ENCODE measurements around the gene ANKMY1. TPM values are rescaled to one million over a fixed set of nuclear protein-coding genes. Genes with fewer than 3 reads are reported as not detected.

Gene ANKMY1
- polyA plus RNA-seq, 1 experiment, result 2.9 TPM

GRCh38 chr2:240481720-240482119, 76.1 kb downstream of the ANKMY1 start:
- Histone ChIP-seq H3K4me3 (ENCODE audit: low read depth, low read length) (no peak overlapping the region), H3K27ac (ENCODE audit: low read depth, low read length) (no peak overlapping the region), H3K27me3 (ENCODE audit: control insufficient read depth, insufficient read depth, low read length) (peaks cover 3% of the 10 kb centered on the region), H3K9me3 (ENCODE audit: control insufficient read depth, insufficient read depth, low read length) (no peaks in the 10 kb centered on the region; the same call in 1 of the 2 replicates)
- ChIA-PET CTCF (no interaction called here), POLR2A (no interaction called here)
- no peak for TF ChIP-seq CTCF (IDR thresholded peaks at IDR 0.05; ENCODE audit: low read depth, low read length)
- no peak for DNase-seq (ENCODE audit: low read depth, low spot score)

DNA sequence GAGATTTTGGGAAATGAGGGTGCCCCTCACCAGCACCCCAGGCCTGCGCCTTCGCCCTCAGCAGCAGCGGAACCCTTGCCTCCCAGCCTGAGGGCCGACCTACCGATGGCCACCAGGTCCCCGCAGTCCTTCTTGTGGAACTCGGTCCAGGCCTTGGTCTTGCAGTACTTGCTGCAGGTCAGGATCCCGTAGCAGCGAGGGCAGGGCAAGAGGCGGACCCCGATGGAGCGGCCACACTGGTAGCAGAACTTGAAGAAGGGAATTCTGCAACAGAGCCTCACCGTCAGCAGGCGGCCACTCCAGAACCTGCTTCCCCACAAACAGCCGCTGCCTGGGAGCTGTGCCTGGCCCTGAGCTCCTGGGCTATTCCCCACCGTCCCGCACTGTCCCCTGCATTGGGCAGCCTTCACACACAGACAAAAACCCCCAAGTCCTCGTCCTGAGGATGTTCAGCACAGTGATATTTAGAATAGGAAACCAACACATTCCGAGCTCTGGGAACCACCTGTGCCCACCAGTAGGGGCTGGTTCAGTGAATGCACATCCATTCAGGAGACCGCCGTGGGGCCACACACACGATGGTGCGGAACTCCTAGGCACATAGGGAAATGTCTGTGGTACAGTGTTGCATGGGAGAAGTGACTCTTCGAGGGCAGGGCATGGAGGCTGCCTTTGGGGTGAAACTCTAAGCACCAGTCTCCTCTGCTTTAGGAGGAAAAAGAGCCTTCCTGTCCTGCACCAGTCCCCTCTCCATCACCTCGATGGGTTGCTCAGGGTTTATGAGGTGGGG, 76.8 kb downstream of the ANKMY1 start:
- no peak overlapping the region for H3K27ac ChIP-seq (ENCODE audit: low read depth, low read length)
- ChIA-PET CTCF (no interaction called here), POLR2A (no interaction called here)
- peaks cover 3% of the 10 kb centered on the region for H3K27me3 ChIP-seq (ENCODE audit: control insufficient read depth, insufficient read depth, low read length)
- no peak for TF ChIP-seq CTCF (IDR thresholded peaks at IDR 0.05; ENCODE audit: low read depth, low read length)
- no peak for DNase-seq (ENCODE audit: low read depth, low spot score)
- H3K9me3 ChIP-seq (ENCODE audit: control insufficient read depth, insufficient read depth, low read length), result peaks cover 2% of the 10 kb centered on the region
- no peak overlapping the region for H3K4me3 ChIP-seq (ENCODE audit: low read depth, low read length)

DNA sequence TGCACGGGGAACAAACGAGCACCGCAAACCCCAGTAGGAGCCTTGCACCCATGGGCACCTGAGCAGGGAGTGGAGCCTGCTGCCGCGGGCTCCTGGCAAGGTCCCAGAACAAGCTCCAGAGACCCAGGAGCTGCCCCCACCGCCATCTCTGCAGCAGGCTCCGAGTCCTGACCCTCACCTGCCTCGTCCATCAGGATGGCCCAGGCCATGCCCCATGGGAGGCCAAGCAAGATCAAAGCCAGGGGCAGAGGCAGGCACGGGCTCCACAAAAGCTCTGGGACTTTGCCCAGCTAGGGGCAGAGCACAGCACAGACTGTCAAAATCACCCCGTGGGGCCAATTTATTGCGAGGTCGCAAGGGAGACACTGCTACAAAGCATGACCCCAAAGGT, 78.7 kb downstream of the ANKMY1 start:
- no peak for DNase-seq (ENCODE audit: low read depth, low spot score)
- ChIA-PET POLR2A (no interaction called here), CTCF (no interaction called here)
- Histone ChIP-seq H3K27ac (ENCODE audit: low read depth, low read length) (no peak overlapping the region), H3K9me3 (ENCODE audit: control insufficient read depth, insufficient read depth, low read length) (peaks cover 2% of the 10 kb centered on the region), H3K27me3 (ENCODE audit: control insufficient read depth, insufficient read depth, low read length) (peaks cover 3% of the 10 kb centered on the region), H3K4me3 (ENCODE audit: low read depth, low read length) (no peak overlapping the region)
- TF ChIP-seq CTCF (IDR thresholded peaks at IDR 0.05; ENCODE audit: low read depth, low read length), result no peak

- no peak for DNase-seq (ENCODE audit: low read depth, low spot score)
- CTCF ChIA-PET, result no interaction called here
- Histone ChIP-seq H3K4me3 (ENCODE audit: low read depth, low read length) (no peak overlapping the region), H3K27me3 (ENCODE audit: control insufficient read depth, insufficient read depth, low read length) (peaks cover 3% of the 10 kb centered on the region), H3K27ac (ENCODE audit: low read depth, low read length) (no peak overlapping the region), H3K9me3 (ENCODE audit: control insufficient read depth, insufficient read depth, low read length) (peaks cover 2% of the 10 kb centered on the region)
- POLR2A ChIA-PET, result no interaction called here
- TF ChIP-seq CTCF (IDR thresholded peaks at IDR 0.05; ENCODE audit: low read depth, low read length), result no peak
Observed at GRCh38 chr2:240478346-240479110, 79.3 kb downstream of the ANKMY1 start.

DNA sequence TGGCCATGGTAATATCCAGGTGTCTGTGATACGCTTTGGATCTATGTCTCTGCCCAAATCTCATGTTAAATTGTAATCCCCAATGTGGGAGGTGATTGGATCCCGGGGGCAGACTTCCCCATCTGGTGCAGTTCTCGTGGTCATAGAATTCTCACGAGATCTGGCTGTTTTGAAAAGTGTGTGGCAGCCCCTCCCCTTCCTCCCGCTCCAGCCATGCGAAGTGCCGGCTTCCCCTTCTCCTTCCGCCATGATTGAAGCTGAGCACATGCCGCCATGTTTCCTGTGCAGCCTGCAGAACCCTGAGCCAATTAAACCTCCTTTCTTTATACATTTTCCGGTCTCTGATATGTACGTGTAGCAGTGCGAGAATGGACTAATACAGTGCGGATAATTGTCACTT, 79.9 kb downstream of the ANKMY1 start:
- peaks cover 3% of the 10 kb centered on the region for H3K27me3 ChIP-seq (ENCODE audit: control insufficient read depth, insufficient read depth, low read length)
- H3K4me3 ChIP-seq (ENCODE audit: low read depth, low read length), result no peak overlapping the region
- no peak for DNase-seq (ENCODE audit: low read depth, low spot score)
- ChIA-PET CTCF (no interaction called here), POLR2A (no interaction called here)
- TF ChIP-seq CTCF (IDR thresholded peaks at IDR 0.05; ENCODE audit: low read depth, low read length), result no peak
- H3K27ac ChIP-seq (ENCODE audit: low read depth, low read length), result no peak overlapping the region
- H3K9me3 ChIP-seq (ENCODE audit: control insufficient read depth, insufficient read depth, low read length), result peaks cover 4% of the 10 kb centered on the region

All from AG04450 (cell line).